HG02981 (cell line): ENCODE results near the gene PNO1.
"Not testable (repeated sequence)": the region's sequence is repeated elsewhere in the genome, so short reads cannot be mapped to it uniquely, and the experiment has no call there.

Experiments
- ATAC-seq: cut with Tn5 transposase; IDR thresholded peaks from one replicate; pipeline ENCODE4 v1.9.1; 2021; ENCODE audit warnings: mild to moderate bottlenecking, moderate library complexity; ENCODE audit not compliant: unreplicated experiment

PNO1 gene

GRCh38 chr2:68157402-68158133 is at the start of gene PNO1:
Gene PNO1 (plus strand): TSS chr2:68157888. CDS start chr2:68157935, 47 bp downstream.
- peak; percentile 94 for ATAC-seq

GRCh38 chr2:68108120-68108519 is 49.6 kb upstream of the PNO1 start:
- no peak for ATAC-seq

- ATAC-seq = no peak
These were observed 47.6 kb upstream of the PNO1 start for GRCh38 chr2:68110102-68110501.

DNA sequence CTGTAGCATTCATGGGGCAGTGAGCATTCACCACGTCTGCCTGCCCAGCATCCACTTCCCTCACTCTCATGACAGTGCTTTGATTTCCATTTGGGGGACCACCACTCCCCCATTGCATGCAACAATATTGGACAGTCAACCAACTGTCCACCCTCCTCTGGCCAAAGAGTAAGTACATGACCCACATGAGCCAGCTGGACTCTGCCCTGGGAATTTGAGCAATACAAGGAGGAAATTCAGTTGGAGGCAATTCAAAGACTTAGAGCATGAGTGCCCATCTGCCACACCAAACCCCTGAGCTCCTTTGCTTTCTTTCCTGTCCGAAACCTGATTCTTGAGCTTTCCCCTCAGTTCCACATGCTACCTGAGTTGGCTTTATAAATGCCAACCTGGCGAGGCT is 41.7 kb upstream of the PNO1 start:
- ATAC-seq = no peak

GRCh38 chr2:68117922-68118321 is 39.8 kb upstream of the PNO1 start:
- not testable (repeated sequence) for ATAC-seq

GRCh38 chr2:68118816-68119215 is 38.9 kb upstream of the PNO1 start:
- no peak for ATAC-seq

GRCh38 chr2:68119504-68119903 is 38.2 kb upstream of the PNO1 start:
- ATAC-seq = no peak

DNA sequence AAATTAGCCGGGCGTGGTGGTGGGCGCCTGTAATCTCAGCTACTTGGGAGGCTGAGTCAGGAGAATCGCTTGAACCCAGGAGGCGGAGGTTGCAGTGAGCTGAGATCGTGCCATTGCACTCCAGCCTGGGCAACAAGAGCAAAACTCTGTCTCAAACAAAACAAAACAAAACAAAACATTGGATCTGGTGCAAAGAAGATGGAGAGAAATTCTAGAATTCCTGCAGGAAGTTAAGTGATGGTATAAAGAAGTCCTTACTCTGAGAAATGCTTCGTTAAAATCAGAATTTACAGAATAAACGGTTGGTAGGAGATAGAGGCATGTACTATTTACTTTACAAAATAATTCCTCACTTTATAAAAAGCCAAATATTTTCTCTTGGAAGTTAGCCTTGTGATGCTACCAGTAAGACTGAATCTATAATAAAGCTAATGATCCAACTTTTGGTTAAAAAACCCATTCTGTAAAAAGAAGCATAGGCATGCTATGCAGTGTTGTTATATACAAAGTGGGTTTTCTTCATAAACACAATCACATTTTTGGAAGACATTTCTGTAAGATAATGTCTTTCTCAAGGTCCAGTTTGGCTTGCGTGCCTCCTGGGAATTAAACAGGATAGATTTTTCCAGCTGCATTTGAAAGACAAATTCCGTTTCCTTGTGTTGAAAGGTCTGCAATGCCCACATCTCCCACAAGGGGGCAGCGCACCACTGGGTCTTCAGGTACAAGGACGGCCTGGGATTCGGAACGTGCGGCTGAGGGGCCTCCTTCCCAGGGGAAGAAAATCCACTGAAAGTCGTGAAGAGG is 35.6 kb upstream of the PNO1 start:
- no peak for ATAC-seq

- no peak for ATAC-seq
These were observed 35.1 kb upstream of the PNO1 start for GRCh38 chr2:68122680-68122964.

- ATAC-seq = no peak
These were observed 33.4 kb upstream of the PNO1 start for GRCh38 chr2:68124321-68124720.

GRCh38 chr2:68125821-68126220 is 31.9 kb upstream of the PNO1 start:
- ATAC-seq = no peak

GRCh38 chr2:68126561-68126960 is 31.1 kb upstream of the PNO1 start:
- ATAC-seq = no peak

GRCh38 chr2:68127358-68128242 is 30.1 kb upstream of the PNO1 start:
- peak; percentile 83 for ATAC-seq

GRCh38 chr2:68134120-68134519 is 23.6 kb upstream of the PNO1 start:
- ATAC-seq = no peak

DNA sequence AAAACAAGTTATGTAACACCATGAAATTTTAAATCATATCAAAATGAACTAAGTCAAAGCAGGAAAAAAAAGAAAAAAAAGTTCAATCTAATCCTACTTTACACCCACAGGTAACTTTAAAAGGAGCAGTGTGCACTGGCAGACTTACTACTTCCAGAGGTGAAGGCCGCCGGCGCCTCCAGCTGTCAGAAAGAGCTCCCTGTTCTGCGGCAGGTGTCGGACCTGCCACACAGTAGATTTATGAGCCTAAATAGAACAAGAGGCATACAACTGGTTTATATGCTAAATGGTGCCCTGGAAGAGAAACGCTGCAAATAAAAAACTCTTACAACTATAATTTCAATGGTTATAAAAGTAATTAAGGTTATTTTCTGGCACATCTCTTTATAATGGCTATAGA is 23.1 kb upstream of the PNO1 start:
- ATAC-seq = no peak

DNA sequence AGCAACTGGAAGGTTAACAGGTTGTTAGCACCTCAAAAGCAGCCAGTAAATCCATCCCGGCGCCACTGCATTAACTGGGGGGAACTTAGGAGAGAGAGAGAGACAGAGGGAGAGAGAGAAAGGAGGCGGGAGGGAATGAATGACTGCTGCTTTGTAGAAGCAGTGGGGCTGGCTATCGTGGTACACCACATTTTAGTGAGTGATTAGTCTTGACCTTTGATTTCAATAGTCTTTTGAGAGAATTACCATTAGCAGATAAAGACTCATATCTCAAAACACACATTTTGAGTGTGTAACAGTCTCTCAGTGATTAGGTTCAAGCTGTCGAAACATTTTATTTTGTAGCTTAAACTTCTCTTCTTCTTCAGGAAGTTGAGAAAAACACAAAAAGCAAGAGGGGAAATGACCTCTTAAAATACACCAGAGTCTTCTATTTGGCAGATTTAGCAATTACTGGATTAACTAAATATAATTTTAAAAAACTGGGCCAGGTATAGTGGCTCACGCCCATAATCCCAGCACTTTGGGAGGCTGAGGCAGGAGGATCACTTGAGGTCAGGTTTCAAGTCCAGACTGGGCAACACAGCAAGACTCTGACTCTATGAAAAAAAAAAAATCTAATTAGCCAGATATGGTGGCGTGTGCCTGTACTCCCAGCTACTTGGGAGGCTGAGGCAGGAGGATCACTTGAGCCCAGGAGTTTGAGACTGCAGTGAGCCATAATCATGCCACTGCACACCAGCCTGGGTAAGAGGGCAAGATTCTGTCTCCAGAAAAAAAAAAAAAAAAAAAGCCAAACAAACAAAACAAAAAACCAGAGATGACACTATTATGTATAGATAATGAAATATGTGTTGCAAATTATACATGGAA is 22.0 kb upstream of the PNO1 start:
- ATAC-seq = no peak

DNA sequence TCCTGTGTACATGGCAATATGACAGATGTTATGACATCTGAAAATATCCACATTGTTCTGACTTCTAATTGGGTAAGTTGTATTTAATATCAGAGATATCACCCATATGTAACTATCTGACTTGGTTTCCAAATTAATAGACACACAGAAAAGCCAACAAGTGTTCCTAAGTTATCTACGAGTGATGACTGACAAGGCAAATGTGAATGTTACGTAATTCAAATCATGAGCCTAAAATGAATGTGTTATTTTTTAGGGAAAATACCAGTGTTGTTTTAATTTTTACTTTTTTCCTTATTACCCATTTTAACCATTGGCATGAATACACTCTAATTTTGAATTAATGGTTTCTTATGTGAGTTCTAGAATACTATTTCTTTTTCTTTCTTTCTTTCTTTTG is 15.8 kb upstream of the PNO1 start:
- ATAC-seq = no peak

DNA sequence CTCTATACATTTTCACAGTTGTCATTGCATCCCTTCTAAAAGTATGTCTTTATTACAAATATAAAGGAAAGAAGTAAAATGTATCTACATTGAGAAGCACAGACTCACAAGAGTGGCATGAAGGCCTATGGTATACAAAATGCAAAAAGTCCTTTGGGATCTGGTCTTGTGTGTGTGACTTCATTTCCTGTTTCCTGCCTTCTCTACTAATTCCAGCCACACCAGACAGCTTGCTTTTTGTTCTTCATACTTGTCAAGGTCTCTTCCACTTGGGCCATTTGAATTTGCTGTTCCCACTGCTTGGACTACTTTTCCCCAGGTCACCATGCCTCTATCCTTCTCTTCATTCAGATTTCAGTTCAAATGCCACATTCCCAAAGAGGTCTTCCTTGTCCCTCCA is 6.7 kb upstream of the PNO1 start:
- ATAC-seq = no peak

DNA sequence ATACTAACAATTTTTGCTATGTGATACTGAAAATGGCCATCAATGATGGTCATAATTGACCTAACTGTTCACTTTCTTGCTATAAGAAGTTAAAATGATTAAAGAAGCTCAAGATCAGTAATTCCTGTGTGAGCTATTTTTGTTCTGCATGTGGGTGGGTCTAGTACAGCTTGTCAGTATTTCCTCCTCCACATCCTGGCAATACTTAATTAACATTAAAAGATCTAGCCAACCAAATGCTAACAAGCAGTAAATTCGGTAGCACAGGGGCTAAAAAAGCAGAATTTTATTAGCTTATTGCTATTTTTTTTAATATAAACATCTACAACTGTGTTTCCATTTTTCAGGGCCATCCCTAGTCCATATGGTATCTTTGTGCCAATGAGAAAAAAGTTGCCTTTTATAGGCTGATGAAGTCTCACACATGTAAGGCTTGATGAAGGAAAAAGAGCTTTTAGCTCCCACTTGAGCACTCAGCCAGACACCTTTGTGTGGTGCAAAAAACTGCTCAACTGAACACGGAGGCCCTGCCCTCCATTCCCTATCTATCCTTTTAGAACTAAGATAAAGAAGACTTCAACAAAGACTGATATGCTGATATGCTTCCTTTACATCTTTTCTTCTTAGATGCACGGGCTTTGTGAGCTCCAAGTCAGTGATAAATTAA is 4.9 kb upstream of the PNO1 start:
- ATAC-seq = no peak

GRCh38 chr2:68155618-68156017 is 2.1 kb upstream of the PNO1 start:
- no peak for ATAC-seq
